NCI-H446 (cell line): Measurements from ENCODE around the gene NIPSNAP3A.

ENCODE experiments used
- DNase-seq, 2 experiments: peaks; one replicate each; lab custom pipeline; 2025; lab: John Stamatoyannopoulos, UW

NIPSNAP3A gene

DNA sequence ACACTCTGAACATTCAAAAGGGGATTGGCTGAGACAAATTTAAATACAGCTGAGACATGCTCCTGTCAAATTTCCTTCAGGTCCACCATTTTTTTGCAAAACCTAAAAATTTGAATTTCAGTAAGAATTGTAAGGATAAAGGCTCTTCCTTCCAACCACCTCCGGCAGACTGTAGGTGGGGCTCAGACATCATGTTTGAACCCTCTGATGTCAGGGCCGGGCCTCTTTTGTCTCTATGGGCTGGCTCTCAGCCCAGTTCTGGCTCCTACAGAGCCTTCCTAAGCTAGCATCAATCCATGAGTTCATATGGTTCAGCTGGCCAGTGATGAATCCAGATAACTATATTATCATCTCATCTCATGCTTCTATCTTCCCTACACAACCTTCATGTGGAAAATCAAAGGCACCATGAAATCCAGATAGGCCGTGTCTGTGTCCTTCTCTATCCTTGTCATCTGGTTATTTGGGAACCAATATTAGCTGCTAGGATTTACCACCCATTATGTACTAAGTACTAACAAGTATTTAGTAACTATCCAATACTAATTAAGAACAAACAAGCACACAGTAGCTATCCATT, 60.6 kb downstream of the NIPSNAP3A start:
- peak; percentile 21 to 61 for DNase-seq
